HepG2 (cell line): Measurements from ENCODE around the gene GSTA1. TPM values are rescaled to one million over a fixed set of nuclear protein-coding genes. Genes with fewer than 3 reads are reported as not detected.

ENCODE experiments used
- FOXP1 ChIP-seq, 2 experiments: fragments of 450-650 bp in 1 of 2; IDR thresholded peaks; 2 replicates each; pipeline ENCODE4 v1.6.1; 2017 to 2018; ENCODE audit warnings: antibody characterized with exemption in 1 of 2
- HOXA3 ChIP-seq: sonication (generic); formaldehyde crosslinking; IDR thresholded peaks from 2 replicates; pipeline ENCODE4 v1.5.0; 2020; ENCODE audit warnings: missing genetic modification reagents
- HOXA5 ChIP-seq: sonication (generic); formaldehyde crosslinking; IDR thresholded peaks from 2 replicates; pipeline ENCODE4 v1.4.0; 2020; ENCODE audit warnings: missing genetic modification reagents
- IRX3 ChIP-seq: sonication (generic); formaldehyde crosslinking; IDR thresholded peaks from 2 replicates; pipeline ENCODE4 v1.8.1; 2023; ENCODE audit warnings: mild to moderate bottlenecking, low read depth, missing genetic modification reagents, borderline replicate concordance
- MXD1 ChIP-seq: sonication (generic); formaldehyde crosslinking; IDR thresholded peaks from 2 replicates; pipeline ENCODE4 v1.4.0; 2020; ENCODE audit warnings: mild to moderate bottlenecking, missing genetic modification reagents
- NFE2 ChIP-seq: sonication (generic); formaldehyde crosslinking; IDR thresholded peaks from 2 replicates; pipeline ENCODE4 v1.4.0; 2020; ENCODE audit warnings: missing genetic modification reagents
- NFIB ChIP-seq: sonication (generic); formaldehyde crosslinking; IDR thresholded peaks from 2 replicates; pipeline ENCODE4 v1.9.0; 2021; ENCODE audit warnings: missing genetic modification reagents, mild to moderate bottlenecking, borderline replicate concordance
- SATB2 ChIP-seq: sonication (generic); formaldehyde crosslinking; IDR thresholded peaks from 2 replicates; pipeline ENCODE4 v1.5.0; 2020; ENCODE audit warnings: missing genetic modification reagents
- SSRP1 ChIP-seq: IDR thresholded peaks from 2 replicates; pipeline ENCODE4 v1.6.1; 2016; ENCODE audit warnings: control low read depth
- TFE3 ChIP-seq: IDR thresholded peaks from 2 replicates; pipeline ENCODE4 v1.6.1; 2016
- XBP1 ChIP-seq: sonication (generic); formaldehyde crosslinking; IDR thresholded peaks from 2 replicates; pipeline ENCODE4 v1.5.0; 2020; ENCODE audit warnings: missing genetic modification reagents
- ZHX2 ChIP-seq, 2 experiments: sonication (generic) in 1 of 2; formaldehyde crosslinking in 1 of 2; IDR thresholded peaks; 2 replicates each; pipeline versions ENCODE4 v1.6.1 to v1.9.0; 2014 to 2022; ENCODE audit warnings: antibody characterized with exemption in 1 of 2, borderline replicate concordance in 1 of 2, inconsistent platforms in 1 of 2, low read depth in 1 of 2, missing genetic modification reagents in 1 of 2
- ZNF160 ChIP-seq: sonication (generic); formaldehyde crosslinking; IDR thresholded peaks from 2 replicates; pipeline ENCODE4 v1.8.0; 2022; ENCODE audit warnings: mild to moderate bottlenecking, inconsistent platforms, missing genetic modification reagents
- ZNF292 ChIP-seq: sonication (generic); formaldehyde crosslinking; IDR thresholded peaks from 2 replicates; pipeline ENCODE4 v1.8.1; 2022; ENCODE audit warnings: mild to moderate bottlenecking, low read depth, missing genetic modification reagents, borderline replicate concordance
- ZNF460 ChIP-seq: sonication (generic); formaldehyde crosslinking; IDR thresholded peaks from 2 replicates; pipeline ENCODE4 v1.5.1; 2020; ENCODE audit warnings: missing genetic modification reagents, mild to moderate bottlenecking, borderline replicate concordance
- ZNF546 ChIP-seq: sonication (generic); formaldehyde crosslinking; conservative IDR thresholded peaks from 2 replicates; pipeline ENCODE4 v1.8.1; 2023; ENCODE audit warnings: mild to moderate bottlenecking, missing genetic modification reagents
- ZNF83 ChIP-seq: sonication (generic); formaldehyde crosslinking; IDR thresholded peaks from 2 replicates; pipeline ENCODE4 v1.4.0; 2020; ENCODE audit warnings: missing genetic modification reagents, mild to moderate bottlenecking, borderline replicate concordance
- ZXDC ChIP-seq: sonication (generic); formaldehyde crosslinking; IDR thresholded peaks from 2 replicates; pipeline ENCODE4 v1.5.0; 2020; ENCODE audit warnings: mild to moderate bottlenecking, missing genetic modification reagents
- polyA plus RNA-seq, 8 experiments: library from polyadenylated mRNA; depleted of rRNA in 3 of 8; stranded (reverse) in 7 of 8; unstranded in 1 of 8; fragments of >200 nt; fragmentation: Illumina TruSeq in 4 of 8; extraction: Trizol in 4 of 8; gene quantifications; 2 replicates each; pipeline versions ENCODE4 v1.2.1 to v1.2.3, GENCODE V29; 2011 to 2016; ENCODE audit warnings: low read depth in 4 of 8, missing spikeins in 1 of 8, mixed read lengths in 1 of 8; ENCODE audit not compliant: insufficient read depth in 1 of 8
- total RNA-seq, 5 experiments: library from RNA; depleted of rRNA; stranded (reverse); fragments of >200 nt; fragmentation: Illumina TruSeq; extraction: Trizol; gene quantifications; 2 replicates each; pipeline ENCODE4 v1.2.3, GENCODE V29; 2016; ENCODE audit warnings: low read depth in 1 of 5

Gene GSTA1
- total and polyA plus RNA-seq, 2 of the 13 experiments (the other 11 are each of a cell fraction or from before 2014, with no cell fraction given) = 6.2 to 282 TPM

GRCh38 chr6:52839124-52840055 is 35.8 kb upstream of the GSTA1 start (continued):
- TF ChIP-seq NFIB (CRISPR knock-in tag) = no peak
- no peak for TF ChIP-seq ZXDC
- TF ChIP-seq ZNF160 (CRISPR knock-in tag) = no peak
- peak; percentile 39; the same call in 1 of the 2 replicates for TF ChIP-seq ZNF292 (CRISPR knock-in tag)
- TF ChIP-seq IRX3 (CRISPR knock-in tag) = 0 out of 2 replicates have a peak, but pooled peaks have one; percentile 34
- TF ChIP-seq SSRP1 (CRISPR knock-in tag) = no peak
- TF ChIP-seq HOXA3 (CRISPR knock-in tag) = peak; percentile 30; the same call in 1 of the 2 replicates
- no peak; the same call in 1 of the 2 replicates for TF ChIP-seq TFE3 (CRISPR knock-in tag)
- no peak for TF ChIP-seq MXD1
- no peak for TF ChIP-seq FOXP1 (IDR thresholded peaks at IDR 0.05)
- TF ChIP-seq FOXP1 (CRISPR knock-in tag; IDR thresholded peaks at IDR 0.05) = peak; percentile 34; the same call in 1 of the 2 replicates
- no peak for TF ChIP-seq HOXA5 (CRISPR knock-in tag)
- TF ChIP-seq XBP1 (CRISPR knock-in tag) = no peak
- TF ChIP-seq ZNF546 (CRISPR knock-in tag) = no peak
- TF ChIP-seq ZNF460 (CRISPR knock-in tag) = no peak
- TF ChIP-seq SATB2 (CRISPR knock-in tag) = no peak
- TF ChIP-seq NFE2 (CRISPR knock-in tag) = no peak
- no peak for TF ChIP-seq ZNF83
- TF ChIP-seq ZHX2 (IDR thresholded peaks at IDR 0.05; ENCODE audit: low read depth) = no peak
- peak; percentile 48; the same call in 1 of the 2 replicates for TF ChIP-seq ZHX2 (CRISPR knock-in tag; IDR thresholded peaks at IDR 0.05; ENCODE audit: borderline replicate concordance)
